Vagina (tissue), 2 donors: ENCODE data around the gene RET.

Experiments
- CTCF ChIP-seq, 3 experiments: fragments of 450-650 bp in 2 of 3; fragments of 200-600 bp in 1 of 3; sonication (generic) in 1 of 3; IDR thresholded peaks; one replicate each; pipeline ENCODE4 v1.5.1; 2017 to 2019; ENCODE audit warnings: antibody characterized with exemption in 3 of 3, mild to moderate bottlenecking in 2 of 3, moderate library complexity in 2 of 3
- POLR2AphosphoS5 ChIP-seq, 2 donors: sonication (generic); formaldehyde crosslinking; IDR thresholded peaks; one replicate each; pipeline ENCODE4 v1.9.0; 2017; ENCODE audit warnings: antibody characterized with exemption in 2 of 2, mild to moderate bottlenecking in 2 of 2, low read depth in 1 of 2; ENCODE audit not compliant: insufficient read depth in 1 of 2

DNA sequence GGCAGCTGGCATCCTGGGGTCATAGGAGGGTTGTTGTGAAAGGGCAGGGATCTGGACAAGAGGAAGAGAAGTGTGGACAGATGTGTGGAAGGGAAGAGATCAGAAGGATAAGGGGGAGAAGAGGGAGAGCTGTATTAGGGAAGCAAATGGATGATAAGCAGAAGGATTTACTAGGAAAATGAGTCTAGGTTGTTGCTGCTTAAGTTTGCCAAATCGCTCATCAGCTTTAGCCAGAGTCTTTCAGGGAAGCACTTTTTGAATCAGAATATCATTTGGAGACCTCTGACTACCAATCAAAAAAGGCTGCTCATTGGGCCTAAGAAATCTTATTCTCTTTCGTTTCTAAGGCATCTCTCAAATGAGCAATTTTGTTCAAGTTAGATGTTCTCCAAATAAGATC is 58.8 kb downstream of the RET start:
- TF ChIP-seq POLR2AphosphoS5 (IDR thresholded peaks at IDR 0.05; ENCODE audit: insufficient read depth in 1 of 2, low read depth in 1 of 2) (no peak), CTCF (IDR thresholded peaks at IDR 0.05) (no peak)
